H1 (cell line): ENCODE results near the gene CREBL2. TPM values are rescaled to one million over a fixed set of nuclear protein-coding genes. Genes with fewer than 3 reads are reported as not detected.

Experiments used
- FOSL1 ChIP-seq: IDR thresholded peaks from 2 replicates; pipeline ENCODE4 v1.6.1; 2011; ENCODE audit warnings: mild to moderate bottlenecking, low read depth, low read length, moderate library complexity; ENCODE audit not compliant: insufficient read depth
- KDM1A ChIP-seq: fragments of 200-600, 300-600 bp; sonication (generic); IDR thresholded peaks from 2 replicates; pipeline ENCODE4 v1.7.1; 2016; ENCODE audit warnings: mild to moderate bottlenecking, low read length, borderline replicate concordance
- POLR2A ChIP-seq, 2 experiments: IDR thresholded peaks; 1 replicate in 1 of 2; 2 replicates in 1 of 2; pipeline ENCODE4 v1.6.1; 2011; ENCODE audit warnings: low read depth in 2 of 2, low read length in 2 of 2, mild to moderate bottlenecking in 2 of 2; ENCODE audit errors: control extremely low read depth in 1 of 2
- SP4 ChIP-seq: IDR thresholded peaks from 2 replicates; pipeline ENCODE4 v1.6.1; 2012; ENCODE audit warnings: low read length, inconsistent platforms
- ZNF274 ChIP-seq: IDR thresholded peaks from 2 replicates; pipeline ENCODE4 v1.7.0; 2012; ENCODE audit warnings: low read length, borderline replicate concordance; ENCODE audit errors: extremely low read depth
- polyA plus RNA-seq, 7 experiments: library from polyadenylated mRNA; depleted of rRNA in 3 of 7; stranded (reverse) in 5 of 7; unstranded in 2 of 7; fragments of >200 nt in 5 of 7; fragments of 200-250 nt in 2 of 7; gene quantifications; 1 replicate in 5 of 7; 2 replicates in 1 of 7; 4 replicates in 1 of 7; pipeline versions ENCODE4 v1.2.1 to v1.2.3, GENCODE V29; 2011 to 2013; ENCODE audit warnings: missing spikeins in 2 of 7, mixed read lengths in 2 of 7
- total RNA-seq: library from RNA; stranded (reverse); fragmentation: NEBNext Ultra II Directional; extraction: Animal tissue kit (Norgen Biotek cat#: 25700); gene quantifications from 2 replicates; pipeline ENCODE4 v1.2.1, GENCODE V29; 2021
- TF ChIP-seq, protein P1 (sequence below), 3 experiments: IDR thresholded peaks; 1 replicate in 2 of 3; 2 replicates in 1 of 3; pipeline versions ENCODE4 v1.5.1 to v1.6.1; 2011; ENCODE audit warnings: low read length in 3 of 3, mild to moderate bottlenecking in 3 of 3, inconsistent platforms in 2 of 3, low read depth in 1 of 3, moderate library complexity in 1 of 3; ENCODE audit not compliant: insufficient read depth in 1 of 3; ENCODE audit errors: control extremely low read depth in 1 of 3

Gene CREBL2
- total and polyA plus RNA-seq, 2 of the 8 experiments (the other 6 are each of a cell fraction or from before 2014, with no cell fraction given): 9.8 to 18.3 TPM

DNA sequence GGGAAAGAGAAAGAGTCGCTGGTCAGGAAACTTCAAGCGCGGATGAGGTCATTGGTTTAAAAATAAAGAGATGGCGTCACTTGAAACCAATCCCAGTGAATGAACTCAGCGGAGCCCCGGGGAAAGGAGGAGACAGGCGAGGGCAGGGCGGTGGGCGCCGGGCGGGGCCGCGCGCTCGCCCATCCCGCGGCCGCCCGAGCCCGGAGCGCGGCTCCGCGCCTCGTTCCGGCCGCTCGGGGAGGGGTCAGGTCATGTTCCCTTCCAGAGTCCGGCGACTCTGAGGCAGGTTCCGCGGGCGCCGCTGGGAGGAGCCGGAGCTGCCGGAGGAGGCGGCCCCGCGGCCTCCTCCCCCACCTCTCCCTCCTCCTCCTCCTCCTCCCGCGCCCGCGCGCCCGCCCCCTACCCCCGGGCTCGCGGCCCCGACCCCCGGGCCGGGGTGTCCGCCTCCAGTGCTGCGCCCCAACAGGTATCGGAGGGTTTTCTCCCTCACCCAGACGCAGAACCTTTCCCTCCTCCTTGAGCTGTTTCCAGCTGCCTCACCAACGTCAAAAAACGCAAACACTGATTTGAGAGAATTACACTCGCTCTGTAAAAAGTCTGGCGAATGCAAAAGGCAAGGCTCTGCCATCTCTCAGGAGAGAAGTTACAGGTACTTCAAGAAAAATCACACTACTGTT lies 49.0 kb upstream of the CREBL2 start, which contains the start of gene DUSP16 (continued):
- TF ChIP-seq, protein P1, sequence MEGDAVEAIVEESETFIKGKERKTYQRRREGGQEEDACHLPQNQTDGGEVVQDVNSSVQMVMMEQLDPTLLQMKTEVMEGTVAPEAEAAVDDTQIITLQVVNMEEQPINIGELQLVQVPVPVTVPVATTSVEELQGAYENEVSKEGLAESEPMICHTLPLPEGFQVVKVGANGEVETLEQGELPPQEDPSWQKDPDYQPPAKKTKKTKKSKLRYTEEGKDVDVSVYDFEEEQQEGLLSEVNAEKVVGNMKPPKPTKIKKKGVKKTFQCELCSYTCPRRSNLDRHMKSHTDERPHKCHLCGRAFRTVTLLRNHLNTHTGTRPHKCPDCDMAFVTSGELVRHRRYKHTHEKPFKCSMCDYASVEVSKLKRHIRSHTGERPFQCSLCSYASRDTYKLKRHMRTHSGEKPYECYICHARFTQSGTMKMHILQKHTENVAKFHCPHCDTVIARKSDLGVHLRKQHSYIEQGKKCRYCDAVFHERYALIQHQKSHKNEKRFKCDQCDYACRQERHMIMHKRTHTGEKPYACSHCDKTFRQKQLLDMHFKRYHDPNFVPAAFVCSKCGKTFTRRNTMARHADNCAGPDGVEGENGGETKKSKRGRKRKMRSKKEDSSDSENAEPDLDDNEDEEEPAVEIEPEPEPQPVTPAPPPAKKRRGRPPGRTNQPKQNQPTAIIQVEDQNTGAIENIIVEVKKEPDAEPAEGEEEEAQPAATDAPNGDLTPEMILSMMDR (IDR thresholded peaks at IDR 0.05; ENCODE audit: control extremely low read depth in 1 of 3, insufficient read depth in 1 of 3, low read depth in 1 of 3, low read length in 3 of 3): peak in 1 of 3 experiments; percentile 7; a peak in 1 of 4 replicates
- TF ChIP-seq ZNF274 (no peak), FOSL1 (no peak), POLR2A (IDR thresholded peaks at IDR 0.05; ENCODE audit: control extremely low read depth in 1 of 2, low read depth in 2 of 2, low read length in 2 of 2) (peak; percentile 63 to 70; a peak in 2 of 3 replicates), KDM1A (no peak), SP4 (no peak)
- TF ChIP-seq, all 59 proteins: peak for 10
